Smooth muscle cell (in vitro differentiated cells): ENCODE data around the gene MYLK2. TPM values are rescaled to one million over a fixed set of nuclear protein-coding genes. Genes with fewer than 3 reads are reported as not detected.

Source experiments
- DNase-seq: peaks from one replicate; lab custom pipeline; 2025; ENCODE audit not compliant: unreplicated experiment; lab: John Stamatoyannopoulos, UW
- H2AFZ ChIP-seq: fragments of 200-600 bp; sonication (generic); 2 replicates; pipeline ENCODE4 v1.6.0; 2016; ENCODE audit warnings: antibody characterized with exemption, low read depth, mild to moderate bottlenecking
- H3F3A ChIP-seq: fragments of 200-600 bp; sonication (generic); 2 replicates; pipeline ENCODE4 v1.6.0; 2017; ENCODE audit warnings: antibody characterized with exemption, low read depth
- H3K27ac ChIP-seq: fragments of 200-600 bp; sonication (generic); 2 replicates; pipeline ENCODE4 v1.5.1; 2016; ENCODE audit warnings: low read depth, mild to moderate bottlenecking
- H3K27me3 ChIP-seq: fragments of 200-600 bp; sonication (generic); 2 replicates; pipeline ENCODE4 v1.6.1; 2016; ENCODE audit warnings: low read depth, mild to moderate bottlenecking
- H3K36me3 ChIP-seq: fragments of 200-600 bp; sonication (generic); 2 replicates; pipeline ENCODE4 v1.5.1; 2016; ENCODE audit warnings: low read depth
- H3K4me1 ChIP-seq: fragments of 200-600 bp; sonication (generic); 2 replicates; pipeline ENCODE4 v1.5.1; 2016; ENCODE audit warnings: low read depth
- H3K4me2 ChIP-seq: fragments of 200-600 bp; sonication (generic); 2 replicates; pipeline ENCODE4 v1.6.0; 2016; ENCODE audit warnings: mild to moderate bottlenecking
- H3K4me3 ChIP-seq: fragments of 200-600 bp; sonication (generic); 2 replicates; pipeline ENCODE4 v1.5.1; 2016; ENCODE audit warnings: mild to moderate bottlenecking
- H3K79me2 ChIP-seq: fragments of 200-600 bp; sonication (generic); 2 replicates; pipeline ENCODE4 v1.6.0; 2016; ENCODE audit warnings: low read depth, mild to moderate bottlenecking
- H3K9ac ChIP-seq: fragments of 200-600 bp; sonication (generic); 2 replicates; pipeline ENCODE4 v1.6.0; 2016; ENCODE audit warnings: low read depth
- H3K9me3 ChIP-seq: fragments of 200-600 bp; sonication (generic); replicated peaks from 2 replicates; pipeline ENCODE4 v1.5.1; 2016; ENCODE audit warnings: low read depth
- H4K20me1 ChIP-seq: fragments of 200-600 bp; sonication (generic); 2 replicates; pipeline ENCODE4 v1.6.0; 2016; ENCODE audit warnings: low read depth
- CTCF ChIP-seq: fragments of 200-600 bp; sonication (generic); IDR thresholded peaks from 2 replicates; pipeline ENCODE4 v1.5.1; 2017; ENCODE audit warnings: borderline replicate concordance, mild to moderate bottlenecking, antibody characterized with exemption; ENCODE audit not compliant: insufficient read depth, poor library complexity, severe bottlenecking
- WGBS: methylation state at CpG from one replicate; pipeline ENCODE4 v1.1.7; 2016; ENCODE audit warnings: low lambda C conversion rate; 5-methylcytosine and 5-hydroxymethylcytosine counted together
- polyA plus RNA-seq: library from polyadenylated mRNA; unstranded; fragments of >200 nt; fragmentation: Nextera tagmentation; extraction: Ambion mirVana; gene quantifications from 2 replicates; pipeline ENCODE4 v1.2.1, GENCODE V29; 2016
- total RNA-seq: library from RNA; depleted of rRNA; stranded (reverse); fragments of >200 nt; gene quantifications from 2 replicates; pipeline ENCODE4 v1.2.3, GENCODE V29; 2014

MYLK2 gene
- total and polyA plus RNA-seq, 2 experiments from 2014 or later: 0.09 to 0.22 TPM

GRCh38 chr20:31801508-31801907, 17.6 kb upstream of the MYLK2 start:
- Histone ChIP-seq H3K4me2 (no peak overlapping the region), H3K4me3 (no peak overlapping the region), H3K9me3 (no peaks in the 10 kb centered on the region), H2AFZ (no peak overlapping the region), H4K20me1 (no peaks in the 10 kb centered on the region), H3K4me1 (no peaks in the 10 kb centered on the region), H3F3A (no peaks in the 10 kb centered on the region), H3K27me3 (no peaks in the 10 kb centered on the region), H3K36me3 (peaks cover 5% of the 10 kb centered on the region), H3K9ac (no peak overlapping the region), H3K79me2 (no peaks in the 10 kb centered on the region), H3K27ac (no peak overlapping the region)
- no peak for TF ChIP-seq CTCF
- DNase-seq: no peak
- 84% methylated on average over 7 of the region's 7 CpGs for WGBS

GRCh38 chr20:31803552-31804291, 15.4 kb upstream of the MYLK2 start:
- TF ChIP-seq CTCF: no peak
- no peaks in the 10 kb centered on the region for H3K9me3 ChIP-seq

GRCh38 chr20:31806564-31807355, 12.4 kb upstream of the MYLK2 start:
- H2AFZ ChIP-seq: no peak overlapping the region
- H3K36me3 ChIP-seq: no peaks in the 10 kb centered on the region
- H3K4me2 ChIP-seq: no peak overlapping the region
- no peak for TF ChIP-seq CTCF
- H3K79me2 ChIP-seq: no peaks in the 10 kb centered on the region
- no peaks in the 10 kb centered on the region for H3K9me3 ChIP-seq
- no peaks in the 10 kb centered on the region for H3K4me1 ChIP-seq
- no peaks in the 10 kb centered on the region for H3K27me3 ChIP-seq
- no peaks in the 10 kb centered on the region for H4K20me1 ChIP-seq
- DNase-seq: no peak
- 96% methylated on average over 8 of the region's 8 CpGs for WGBS
- H3F3A ChIP-seq: no peaks in the 10 kb centered on the region
- no peak overlapping the region for H3K9ac ChIP-seq
- H3K27ac ChIP-seq: no peak overlapping the region
- H3K4me3 ChIP-seq: no peak overlapping the region

More at GRCh38 chr20:31803552-31804291, 15.4 kb upstream of the MYLK2 start:
- no peak overlapping the region for H2AFZ ChIP-seq
- WGBS: 98% methylated on average over 7 of the region's 7 CpGs
- H4K20me1 ChIP-seq: no peaks in the 10 kb centered on the region
- no peaks in the 10 kb centered on the region for H3K27me3 ChIP-seq
- no peaks in the 10 kb centered on the region for H3K79me2 ChIP-seq
- no peak overlapping the region for H3K4me2 ChIP-seq
- peaks cover 5% of the 10 kb centered on the region for H3K36me3 ChIP-seq
- H3K4me3 ChIP-seq: no peak overlapping the region
- no peaks in the 10 kb centered on the region for H3K4me1 ChIP-seq
- H3F3A ChIP-seq: no peaks in the 10 kb centered on the region
- H3K9ac ChIP-seq: no peak overlapping the region
- no peak for DNase-seq
- H3K27ac ChIP-seq: no peak overlapping the region
